HEK293 (cell line): ENCODE measurements around the gene IGF1R.

Experiments
- CTCF ChIA-PET: fragments of 350-600 bp; formaldehyde crosslinking; extraction: SDS; loops from one replicate; lab custom pipeline; 2021; ENCODE audit warnings: antibody characterized with exemption; lab: Yijun Ruan, JAX
- POLR2A ChIA-PET: fragments of 300-600 bp; formaldehyde crosslinking; extraction: SDS; loops from one replicate; lab custom pipeline; 2020; ENCODE audit warnings: antibody characterized with exemption, inconsistent platforms; lab: Yijun Ruan, JAX
- H3K27ac ChIP-seq: fragments of 200-500 bp; sonication (Bioruptor generic); 2 replicates; pipeline ENCODE4 v1.5.1; 2014; ENCODE audit warnings: low read depth, low read length, control low read depth, inconsistent platforms; ENCODE audit errors: extremely low read depth
- H3K36me3 ChIP-seq, 2 experiments: fragments of 200-500 bp in 1 of 2; sonication (Bioruptor generic) in 1 of 2; 1 replicate in 1 of 2; 2 replicates in 1 of 2; pipeline ENCODE4 v1.5.1; 2014 to 2017; ENCODE audit warnings: inconsistent platforms in 2 of 2, low read length in 2 of 2; ENCODE audit not compliant: control insufficient read depth in 2 of 2, insufficient read depth in 1 of 2
- H3K4me1 ChIP-seq: fragments of 200-500 bp; sonication (Bioruptor generic); 2 replicates; pipeline ENCODE4 v1.5.1; 2014; ENCODE audit warnings: mild to moderate bottlenecking, low read length, inconsistent platforms; ENCODE audit not compliant: control insufficient read depth, insufficient read depth
- H3K4me3 ChIP-seq: 2 replicates; pipeline ENCODE4 v1.5.1; 2011; ENCODE audit warnings: low read depth, mild to moderate bottlenecking, control low read depth, low read length, moderate library complexity
- H3K9me3 ChIP-seq: fragments of 200-500 bp; sonication (Bioruptor generic); 2 replicates; pipeline ENCODE4 v1.5.1; 2014; ENCODE audit warnings: low read depth, low read length, inconsistent platforms; ENCODE audit not compliant: control insufficient read depth, insufficient read depth
- MYNN ChIP-seq: fragments of 450-650 bp; formaldehyde crosslinking; IDR thresholded peaks from 2 replicates; pipeline ENCODE4 v1.5.1; 2016; ENCODE audit warnings: missing biosample characterization, missing genetic modification characterization, borderline replicate concordance
- PRDM6 ChIP-seq: fragments of 450-650 bp; formaldehyde crosslinking; IDR thresholded peaks from 2 replicates; pipeline ENCODE4 v1.5.1; 2017; ENCODE audit warnings: missing biosample characterization, missing genetic modification characterization
- SCRT2 ChIP-seq: fragments of 450-650 bp; formaldehyde crosslinking; IDR thresholded peaks from 2 replicates; pipeline ENCODE4 v1.5.1; 2016; ENCODE audit warnings: missing biosample characterization, missing genetic modification characterization
- ZFP37 ChIP-seq: fragments of 450-650 bp; formaldehyde crosslinking; IDR thresholded peaks from 2 replicates; pipeline ENCODE4 v1.5.1; 2016; ENCODE audit warnings: missing biosample characterization, missing genetic modification characterization
- ZFP69B ChIP-seq: fragments of 450-650 bp; formaldehyde crosslinking; IDR thresholded peaks from 2 replicates; pipeline ENCODE4 v1.5.1; 2016; ENCODE audit warnings: missing biosample characterization, missing genetic modification characterization
- ZNF114 ChIP-seq: fragments of 450-650 bp; formaldehyde crosslinking; IDR thresholded peaks from 2 replicates; pipeline ENCODE4 v1.5.0; 2017; ENCODE audit warnings: missing biosample characterization, missing genetic modification characterization
- ZNF155 ChIP-seq: fragments of 450-650 bp; formaldehyde crosslinking; IDR thresholded peaks from 2 replicates; pipeline ENCODE4 v1.5.1; 2016; ENCODE audit warnings: missing biosample characterization, missing genetic modification characterization
- ZNF292 ChIP-seq: fragments of 450-650 bp; formaldehyde crosslinking; IDR thresholded peaks from 2 replicates; pipeline ENCODE4 v1.5.1; 2016; ENCODE audit warnings: low read depth, missing biosample characterization, missing genetic modification characterization, borderline replicate concordance
- ZNF350 ChIP-seq: fragments of 450-650 bp; formaldehyde crosslinking; IDR thresholded peaks from 2 replicates; pipeline ENCODE4 v1.5.0; 2017; ENCODE audit warnings: missing biosample characterization, mild to moderate bottlenecking, missing genetic modification characterization
- ZNF416 ChIP-seq: fragments of 450-650 bp; formaldehyde crosslinking; IDR thresholded peaks from 2 replicates; pipeline ENCODE4 v1.5.1; 2016; ENCODE audit warnings: missing biosample characterization, missing genetic modification characterization
- ZNF626 ChIP-seq: fragments of 450-650 bp; sonication (Bioruptor Pico); formaldehyde crosslinking; IDR thresholded peaks from 2 replicates; pipeline ENCODE4 v1.5.1; 2018; ENCODE audit warnings: missing biosample characterization, missing genetic modification characterization, inconsistent platforms
- ZNF677 ChIP-seq: fragments of 450-650 bp; IDR thresholded peaks from 2 replicates; pipeline ENCODE4 v1.5.0; 2018; ENCODE audit warnings: missing biosample characterization, mild to moderate bottlenecking, missing genetic modification characterization, moderate library complexity
- ZNF837 ChIP-seq: fragments of 450-650 bp; formaldehyde crosslinking; IDR thresholded peaks from 2 replicates; pipeline ENCODE4 v1.5.1; 2016; ENCODE audit warnings: missing biosample characterization, missing genetic modification characterization
- ZNF843 ChIP-seq: fragments of 450-650 bp; formaldehyde crosslinking; IDR thresholded peaks from 2 replicates; pipeline ENCODE4 v1.5.1; 2016; ENCODE audit warnings: missing biosample characterization, missing genetic modification characterization
- ZSCAN30 ChIP-seq: fragments of 450-650 bp; IDR thresholded peaks from 2 replicates; pipeline ENCODE4 v1.5.1; 2018; ENCODE audit warnings: missing biosample characterization, mild to moderate bottlenecking, missing genetic modification characterization, moderate library complexity

IGF1R gene

GRCh38 chr15:98611808-98612207 lies 36.5 kb upstream of the IGF1R start:
- Histone ChIP-seq H3K36me3 (no peaks in the 10 kb centered on the region), H3K4me1 (no peaks in the 10 kb centered on the region), H3K27ac (no peak overlapping the region), H3K9me3 (no peaks in the 10 kb centered on the region), H3K4me3 (no peak overlapping the region)
- TF ChIP-seq ZNF837 (tag by site-specific recombination) (no peak), PRDM6 (0 out of 2 replicates have a peak, but pooled peaks have one; percentile 30), ZNF843 (tag by site-specific recombination) (no peak)
- CTCF ChIA-PET: interaction anchor here (0.6 kb wide), 2 partner anchors 29 to 460 kb away, joined by 3 to 5 read pairs; no protein-coding TSS in a partner anchor
- POLR2A ChIA-PET: no interaction called here

GRCh38 chr15:98612490-98613110 lies 35.7 kb upstream of the IGF1R start:
- POLR2A ChIA-PET: interaction anchor here (1.5 kb wide), 1 partner anchor 56 kb away, joined by 3 read pairs; no protein-coding TSS in a partner anchor

GRCh38 chr15:98614681-98615080 lies 33.7 kb upstream of the IGF1R start:
- ChIA-PET POLR2A (interaction anchor here (0.7 kb wide), 1 partner anchor 448 kb away, joined by 5 read pairs; no protein-coding TSS in a partner anchor), CTCF (interaction anchor here (0.5 to 0.6 kb wide), 2 partner anchors 98 to 881 kb away, joined by 3 to 5 read pairs; no protein-coding TSS in a partner anchor)
- H3K36me3 ChIP-seq: no peaks in the 10 kb centered on the region
- no peaks in the 10 kb centered on the region for H3K9me3 ChIP-seq
- no peak overlapping the region for H3K27ac ChIP-seq
- TF ChIP-seq ZNF114 (no peak), ZFP69B (tag by site-specific recombination) (no peak)
- H3K4me3 ChIP-seq: no peak overlapping the region
- peaks cover 7% of the 10 kb centered on the region; the same call in 1 of the 2 replicates for H3K4me1 ChIP-seq

More at GRCh38 chr15:98612490-98613110, 35.7 kb upstream of the IGF1R start:
- H3K9me3 ChIP-seq: no peaks in the 10 kb centered on the region
- CTCF ChIA-PET: interaction anchor here (0.6 kb wide), 2 partner anchors 459 to 602 kb away, joined by 3 to 5 read pairs; no protein-coding TSS in a partner anchor
- H3K27ac ChIP-seq: no peak overlapping the region
- TF ChIP-seq ZSCAN30 (tag by site-specific recombination) (no peak), ZNF350 (no peak), ZNF677 (tag by site-specific recombination) (no peak), ZNF626 (tag by site-specific recombination) (no peak), MYNN (tag by site-specific recombination) (no peak), ZNF155 (tag by site-specific recombination) (no peak), SCRT2 (tag by site-specific recombination) (peak; percentile 65)
- H3K36me3 ChIP-seq: no peaks in the 10 kb centered on the region
- no peak overlapping the region for H3K4me3 ChIP-seq
- no peaks in the 10 kb centered on the region for H3K4me1 ChIP-seq

GRCh38 chr15:98616397-98616796 lies 31.9 kb upstream of the IGF1R start:
- Histone ChIP-seq H3K4me1 (peaks cover 14% of the 10 kb centered on the region), H3K9me3 (no peaks in the 10 kb centered on the region), H3K27ac (no peak overlapping the region), H3K36me3 (no peaks in the 10 kb centered on the region), H3K4me3 (no peak overlapping the region)
- POLR2A ChIA-PET: interaction anchor here (0.7 kb wide), 1 partner anchor 31 kb away, joined by 3 read pairs; no protein-coding TSS in a partner anchor
- TF ChIP-seq ZNF416 (no peak), ZNF292 (tag by site-specific recombination) (no peak), ZFP37 (no peak)
- CTCF ChIA-PET: no interaction called here
